Activated CD4-positive, alpha-beta T cell treated with anti-CD3 and anti-CD28 coated beads, Interleukin-2, Interleukin-4, amounts not matched to agents 100 ng/mL and 50 ng/mL, durations not matched to agents 16 hours and 8 hours (primary cell): ENCODE data around the gene SF3A2.

Source experiments
- DNase-seq: peaks from one replicate; pipeline ENCODE4 v3.0.0-alpha.2; 2020; ENCODE audit warnings: low spot score

SF3A2 gene

GRCh38 chr19:2240881-2241760 is 4.5 kb downstream of the SF3A2 start:
- DNase-seq = no peak

GRCh38 chr19:2242092-2242537 is 5.5 kb downstream of the SF3A2 start:
- no peak for DNase-seq

GRCh38 chr19:2242816-2243215 is 6.2 kb downstream of the SF3A2 start:
- no peak for DNase-seq

GRCh38 chr19:2243274-2244124 is 6.9 kb downstream of the SF3A2 start:
- DNase-seq = no peak

GRCh38 chr19:2244125-2244411 is 7.4 kb downstream of the SF3A2 start:
- no peak for DNase-seq

GRCh38 chr19:2244486-2244885 is 7.9 kb downstream of the SF3A2 start:
- no peak for DNase-seq

GRCh38 chr19:2245273-2245672 is 8.6 kb downstream of the SF3A2 start:
- DNase-seq = no peak

GRCh38 chr19:2246014-2246620 is 9.5 kb downstream of the SF3A2 start:
- DNase-seq = no peak

GRCh38 chr19:2246801-2247361 is 10.3 kb downstream of the SF3A2 start:
- DNase-seq = no peak

GRCh38 chr19:2247433-2248101 is 10.9 kb downstream of the SF3A2 start:
- no peak for DNase-seq

GRCh38 chr19:2248136-2249009 is 11.7 kb downstream of the SF3A2 start:
- DNase-seq = no peak

- DNase-seq = no peak
Observed at GRCh38 chr19:2249010-2249866, 12.6 kb downstream of the SF3A2 start, which contains the start of gene AMH. Gene AMH, plus strand, starts transcription at chr19:2249323. Its CDS starts 10 bp downstream, at chr19:2249333.

GRCh38 chr19:2249880-2250765 is 13.5 kb downstream of the SF3A2 start:
- no peak for DNase-seq

- no peak for DNase-seq
Observed at GRCh38 chr19:2250766-2251105, 14.1 kb downstream of the SF3A2 start.

- no peak for DNase-seq
Observed at GRCh38 chr19:2251106-2252054, 14.8 kb downstream of the SF3A2 start.

GRCh38 chr19:2252055-2252796 is 15.6 kb downstream of the SF3A2 start:
- no peak for DNase-seq

- no peak for DNase-seq
Observed at GRCh38 chr19:2252797-2253105, 16.1 kb downstream of the SF3A2 start.
